GM23338 (cell line): ENCODE measurements around the gene NRIP1. TPM values are rescaled to one million over a fixed set of nuclear protein-coding genes. Genes with fewer than 3 reads are reported as not detected.
"Not testable (repeated sequence)": the region's sequence is repeated elsewhere in the genome, so short reads cannot be mapped to it uniquely, and the experiment has no call there.

ENCODE experiments used
- ATAC-seq: fragments of 200-7000 bp; cut with Tn5 transposase; 3 replicates; pipeline ENCODE4 v1.9.1; 2020
- DNase-seq: peaks from one replicate; pipeline ENCODE4 v3.0.0-alpha.2; 2015; ENCODE audit warnings: low spot score
- H2AFZ ChIP-seq: fragments of 200-600 bp; sonication (generic); 2 replicates; pipeline ENCODE4 v1.8.0; 2016; ENCODE audit warnings: antibody characterized with exemption, mild to moderate bottlenecking, moderate library complexity
- H3F3A ChIP-seq: fragments of 200-600 bp; sonication (generic); replicated peaks from 2 replicates; pipeline ENCODE4 v1.8.0; 2017; ENCODE audit warnings: antibody characterized with exemption, mixed run types, low read depth
- H3K27ac ChIP-seq: fragments of 200-600 bp; sonication (generic); 2 replicates; pipeline ENCODE4 v1.6.1; 2016; ENCODE audit warnings: low read depth
- H3K27me3 ChIP-seq: fragments of 200-600 bp; sonication (generic); 2 replicates; pipeline ENCODE4 v1.8.0; 2016; ENCODE audit warnings: mild to moderate bottlenecking, mixed run types, moderate library complexity; ENCODE audit not compliant: insufficient read depth
- H3K36me3 ChIP-seq: fragments of 200-600 bp; sonication (generic); 2 replicates; pipeline ENCODE4 v1.8.0; 2016; ENCODE audit warnings: mild to moderate bottlenecking; ENCODE audit not compliant: insufficient read depth
- H3K4me1 ChIP-seq: fragments of 200-600 bp; sonication (generic); 2 replicates; pipeline ENCODE4 v1.8.0; 2016; ENCODE audit warnings: mild to moderate bottlenecking, moderate library complexity; ENCODE audit not compliant: insufficient read depth
- H3K4me2 ChIP-seq: fragments of 200-600 bp; sonication (generic); 2 replicates; pipeline ENCODE4 v1.7.1; 2017; ENCODE audit warnings: mixed run types
- H3K4me3 ChIP-seq: fragments of 200-600 bp; sonication (generic); 2 replicates; pipeline ENCODE4 v1.6.1; 2016; ENCODE audit warnings: mixed run types
- H3K79me2 ChIP-seq: fragments of 200-600 bp; sonication (generic); replicated peaks from 2 replicates; pipeline ENCODE4 v1.8.0; 2017; ENCODE audit warnings: mild to moderate bottlenecking; ENCODE audit not compliant: insufficient read depth
- H3K9me2 ChIP-seq: fragments of 200-600 bp; sonication (generic); 2 replicates; pipeline ENCODE4 v1.8.0; 2017; ENCODE audit not compliant: insufficient read depth
- H4K20me1 ChIP-seq: fragments of 200-600 bp; sonication (generic); replicated peaks from 2 replicates; pipeline ENCODE4 v1.8.0; 2017; ENCODE audit warnings: mild to moderate bottlenecking; ENCODE audit not compliant: insufficient read depth
- H3K27ac Mint-ChIP-seq: 2 replicates; pipeline ENCODE4 v1.8.0; 2020; ENCODE audit warnings: inconsistent platforms, mild to moderate bottlenecking, moderate library complexity, mixed read lengths
- H3K27me3 Mint-ChIP-seq: 3 replicates; pipeline ENCODE4 v1.8.0; 2022; ENCODE audit warnings: low read depth, mild to moderate bottlenecking, moderate library complexity, mixed read lengths, inconsistent platforms; ENCODE audit not compliant: insufficient read depth, poor library complexity
- H3K36me3 Mint-ChIP-seq: 3 replicates; pipeline ENCODE4 v1.8.0; 2021; ENCODE audit warnings: low read depth, mild to moderate bottlenecking, inconsistent platforms, moderate library complexity, mixed read lengths
- H3K4me1 Mint-ChIP-seq: 3 replicates; pipeline ENCODE4 v1.8.0; 2020; ENCODE audit warnings: mild to moderate bottlenecking, inconsistent platforms, mixed read lengths
- H3K4me3 Mint-ChIP-seq: 3 replicates; pipeline ENCODE4 v1.8.0; 2021; ENCODE audit warnings: moderate library complexity, mild to moderate bottlenecking, inconsistent platforms, mixed read lengths
- H3K9me3 Mint-ChIP-seq: 3 replicates; pipeline ENCODE4 v1.8.0; 2020; ENCODE audit warnings: moderate library complexity, mild to moderate bottlenecking, inconsistent platforms, mixed read lengths
- EZH2phosphoT487 ChIP-seq: fragments of 200-600 bp; sonication (generic); IDR thresholded peaks from one replicate; pipeline ENCODE4 v1.8.1; 2018; ENCODE audit warnings: antibody characterized with exemption; ENCODE audit not compliant: unreplicated experiment
- JUNB ChIP-seq: IDR thresholded peaks from one replicate; pipeline ENCODE4 v1.6.1; 2016; ENCODE audit warnings: antibody characterized with exemption; ENCODE audit not compliant: unreplicated experiment
- NANOG ChIP-seq: IDR thresholded peaks from 2 replicates; pipeline ENCODE4 v1.6.1; 2016; ENCODE audit warnings: antibody characterized with exemption, borderline replicate concordance
- REST ChIP-seq: IDR thresholded peaks from one replicate; pipeline ENCODE4 v1.6.1; 2018; ENCODE audit warnings: antibody characterized with exemption; ENCODE audit not compliant: unreplicated experiment
- ZNF114 ChIP-seq: fragments of 250-450 bp; sonication (Bioruptor Pico); IDR thresholded peaks from 2 replicates; pipeline ENCODE4 v1.5.0; 2020; ENCODE audit warnings: mild to moderate bottlenecking, moderate library complexity
- ZNF331 ChIP-seq: fragments of 250-450 bp; sonication (Bioruptor Pico); IDR thresholded peaks from 2 replicates; pipeline ENCODE4 v1.5.0; 2020; ENCODE audit warnings: low read depth, mild to moderate bottlenecking, moderate library complexity
- ZNF462 ChIP-seq: fragments of 250-450 bp; sonication (Bioruptor Pico); IDR thresholded peaks from 2 replicates; pipeline ENCODE4 v1.5.0; 2020; ENCODE audit warnings: mild to moderate bottlenecking, moderate library complexity
- polyA plus RNA-seq: library from polyadenylated mRNA; unstranded; fragments of >200 nt; fragmentation: Nextera tagmentation; extraction: Ambion mirVana; gene quantifications from 2 replicates; pipeline ENCODE4 v1.2.1, GENCODE V29; 2016
- total RNA-seq: library from RNA; depleted of rRNA; stranded (reverse); fragments of >200 nt; shearing (Covaris generic); gene quantifications from 2 replicates; pipeline ENCODE4 v1.2.3, GENCODE V29; 2014

Gene NRIP1
- total and polyA plus RNA-seq, 2 experiments from 2014 or later: 3.0 to 9.0 TPM

- H3K4me1 ChIP-seq, H3K36me3 Mint-ChIP-seq, H3K9me2 ChIP-seq, ATAC-seq, H3K9me3 Mint-ChIP-seq, H4K20me1 ChIP-seq, H2AFZ ChIP-seq, H3K4me3 Mint-ChIP-seq, H3K27ac ChIP-seq, H3K36me3 ChIP-seq, H3K4me2 ChIP-seq, H3K4me3 ChIP-seq, H3K27me3 ChIP-seq, DNase-seq, H3F3A ChIP-seq, H3K79me2 ChIP-seq, H3K27me3 Mint-ChIP-seq, H3K27ac Mint-ChIP-seq: not testable (repeated sequence)
- H3K4me1 Mint-ChIP-seq: peaks cover 13% of the 10 kb centered on the region; the same call in 2 of the 3 replicates
Observed at GRCh38 chr21:15031362-15031761, 33.4 kb downstream of the NRIP1 start.

DNA sequence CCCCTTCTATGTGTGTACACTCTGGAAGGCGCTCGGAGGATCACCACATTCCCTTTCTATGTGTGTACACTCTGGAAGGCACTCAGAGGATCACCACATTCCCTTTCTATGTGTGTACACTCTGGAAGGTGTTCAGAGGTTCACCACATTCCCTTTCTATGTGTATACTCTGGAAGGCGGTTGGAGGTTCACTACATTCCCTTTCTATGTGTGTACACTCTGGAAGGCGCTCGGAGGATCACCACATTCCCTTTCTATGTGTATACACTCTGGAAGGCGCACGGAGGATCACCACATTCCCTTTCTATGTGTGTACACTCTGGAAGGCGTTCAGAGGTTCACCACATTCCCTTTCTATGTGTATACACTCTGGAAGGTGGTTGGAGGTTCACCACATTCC, 33.9 kb downstream of the NRIP1 start:
- H3K9me3 Mint-ChIP-seq, H3K27ac ChIP-seq, H3K4me2 ChIP-seq, H3F3A ChIP-seq, H3K4me1 ChIP-seq, H2AFZ ChIP-seq, H3K27ac Mint-ChIP-seq, H4K20me1 ChIP-seq, H3K36me3 Mint-ChIP-seq, H3K36me3 ChIP-seq, ATAC-seq, H3K9me2 ChIP-seq, H3K79me2 ChIP-seq, DNase-seq, H3K4me3 Mint-ChIP-seq, H3K27me3 ChIP-seq, H3K27me3 Mint-ChIP-seq, H3K4me3 ChIP-seq: not testable (repeated sequence)
- peaks cover 13% of the 10 kb centered on the region; the same call in 2 of the 3 replicates for H3K4me1 Mint-ChIP-seq

DNA sequence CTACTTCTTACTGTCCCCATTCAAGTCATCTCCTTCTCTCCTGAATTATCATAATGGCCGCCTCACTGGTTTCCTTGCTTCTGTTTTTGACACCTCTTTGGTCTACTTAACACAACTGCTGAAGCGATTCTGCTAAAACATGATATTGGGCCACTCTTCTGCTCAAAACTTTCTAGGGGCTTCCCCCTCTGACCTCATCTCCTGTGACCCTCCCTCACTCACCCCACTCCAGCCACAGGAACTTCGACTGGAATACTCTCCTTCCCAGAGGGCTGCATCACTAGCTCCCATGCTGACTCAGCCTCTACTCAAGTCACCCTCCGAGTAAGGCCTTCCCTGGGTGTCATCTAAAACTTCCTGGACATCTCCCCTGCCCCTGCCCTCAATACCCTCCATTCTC, 35.7 kb downstream of the NRIP1 start:
- H3K36me3 ChIP-seq: no peaks in the 10 kb centered on the region
- peaks cover 4% of the 10 kb centered on the region for H3K4me1 ChIP-seq
- Mint-ChIP-seq H3K36me3 (no peaks in the 10 kb centered on the region), H3K27ac (no peak overlapping the region), H3K4me1 (peaks cover 10% of the 10 kb centered on the region; the same call in 2 of the 3 replicates), H3K4me3 (no peak overlapping the region), H3K9me3 (no peaks in the 10 kb centered on the region), H3K27me3 (peaks cover 3% of the 10 kb centered on the region)
- no peak overlapping the region for H3K27ac ChIP-seq
- no peaks in the 10 kb centered on the region for H3F3A ChIP-seq
- no peak overlapping the region for H2AFZ ChIP-seq
- no peak for DNase-seq
- no peak overlapping the region for H3K4me3 ChIP-seq
- no peaks in the 10 kb centered on the region for H3K27me3 ChIP-seq
- H4K20me1 ChIP-seq: no peaks in the 10 kb centered on the region
- no peaks in the 10 kb centered on the region for H3K9me2 ChIP-seq
- H3K4me2 ChIP-seq: no peak overlapping the region
- 0 out of 2 replicates have a peak, but pooled peaks cover 3% of the 10 kb centered on the region for H3K79me2 ChIP-seq
- ATAC-seq: no peak
- TF ChIP-seq EZH2phosphoT487 (no peak), ZNF331 (no peak), ZNF462 (CRISPR knock-in tag) (no peak), REST (no peak), NANOG (no peak), JUNB (no peak), ZNF114 (CRISPR knock-in tag) (no peak)
